Measurements from ENCODE around the gene PLPP3.

DNA sequence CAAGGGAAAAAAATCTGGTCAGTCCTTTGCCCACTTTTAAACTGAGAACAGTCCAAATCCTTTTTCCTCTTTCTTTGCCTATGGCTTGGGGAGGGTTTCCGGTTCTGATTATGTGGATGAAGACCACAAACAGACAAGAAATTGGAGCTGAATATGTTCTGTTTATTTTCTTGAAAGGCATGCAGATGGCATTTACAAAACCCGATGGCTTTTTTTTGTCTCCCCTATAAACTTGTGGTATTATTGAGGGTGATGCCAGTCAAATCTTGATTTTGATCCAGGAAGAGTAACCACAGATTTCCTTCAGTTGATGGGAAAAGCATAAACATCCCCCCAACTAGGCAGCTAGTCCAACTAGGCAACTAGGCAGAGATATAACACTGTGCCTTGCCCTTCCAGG, 38.9 kb downstream of the PLPP3 start:
- TF ChIP-seq, protein P1, sequence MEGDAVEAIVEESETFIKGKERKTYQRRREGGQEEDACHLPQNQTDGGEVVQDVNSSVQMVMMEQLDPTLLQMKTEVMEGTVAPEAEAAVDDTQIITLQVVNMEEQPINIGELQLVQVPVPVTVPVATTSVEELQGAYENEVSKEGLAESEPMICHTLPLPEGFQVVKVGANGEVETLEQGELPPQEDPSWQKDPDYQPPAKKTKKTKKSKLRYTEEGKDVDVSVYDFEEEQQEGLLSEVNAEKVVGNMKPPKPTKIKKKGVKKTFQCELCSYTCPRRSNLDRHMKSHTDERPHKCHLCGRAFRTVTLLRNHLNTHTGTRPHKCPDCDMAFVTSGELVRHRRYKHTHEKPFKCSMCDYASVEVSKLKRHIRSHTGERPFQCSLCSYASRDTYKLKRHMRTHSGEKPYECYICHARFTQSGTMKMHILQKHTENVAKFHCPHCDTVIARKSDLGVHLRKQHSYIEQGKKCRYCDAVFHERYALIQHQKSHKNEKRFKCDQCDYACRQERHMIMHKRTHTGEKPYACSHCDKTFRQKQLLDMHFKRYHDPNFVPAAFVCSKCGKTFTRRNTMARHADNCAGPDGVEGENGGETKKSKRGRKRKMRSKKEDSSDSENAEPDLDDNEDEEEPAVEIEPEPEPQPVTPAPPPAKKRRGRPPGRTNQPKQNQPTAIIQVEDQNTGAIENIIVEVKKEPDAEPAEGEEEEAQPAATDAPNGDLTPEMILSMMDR (IDR thresholded peaks at IDR 0.05): no peak
- TF ChIP-seq EP300 (IDR thresholded peaks at IDR 0.05) (no peak), POLR2AphosphoS5 (IDR thresholded peaks at IDR 0.05) (no peak)
